ENCODE results near the gene BRICD5.

Gene BRICD5

GRCh38 chr16:2237493-2238149, 27.0 kb upstream of the BRICD5 start:
- no peak for DNase-seq (ENCODE audit: low read depth in 2 of 2)

DNA sequence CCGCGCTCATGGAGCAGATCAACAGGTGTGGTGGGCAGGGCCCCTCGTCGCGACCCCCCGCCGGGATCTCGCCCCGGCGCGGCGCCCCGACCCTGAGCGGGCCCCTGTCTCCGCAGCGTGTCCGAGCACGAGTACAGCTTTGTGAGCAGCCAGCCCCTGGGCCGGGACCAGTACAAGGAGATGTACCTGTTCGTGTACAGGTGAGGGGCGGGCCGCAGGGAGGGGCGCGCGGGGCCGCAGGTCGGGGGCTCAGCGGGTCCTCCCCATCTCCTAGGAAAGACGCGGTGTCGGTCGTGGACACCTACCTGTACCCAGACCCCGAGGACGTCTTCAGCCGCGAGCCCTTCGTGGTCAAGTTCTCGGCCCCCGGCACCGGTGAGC, 26.4 kb upstream of the BRICD5 start:
- DNase-seq (ENCODE audit: low read depth in 2 of 2): no peak

DNA sequence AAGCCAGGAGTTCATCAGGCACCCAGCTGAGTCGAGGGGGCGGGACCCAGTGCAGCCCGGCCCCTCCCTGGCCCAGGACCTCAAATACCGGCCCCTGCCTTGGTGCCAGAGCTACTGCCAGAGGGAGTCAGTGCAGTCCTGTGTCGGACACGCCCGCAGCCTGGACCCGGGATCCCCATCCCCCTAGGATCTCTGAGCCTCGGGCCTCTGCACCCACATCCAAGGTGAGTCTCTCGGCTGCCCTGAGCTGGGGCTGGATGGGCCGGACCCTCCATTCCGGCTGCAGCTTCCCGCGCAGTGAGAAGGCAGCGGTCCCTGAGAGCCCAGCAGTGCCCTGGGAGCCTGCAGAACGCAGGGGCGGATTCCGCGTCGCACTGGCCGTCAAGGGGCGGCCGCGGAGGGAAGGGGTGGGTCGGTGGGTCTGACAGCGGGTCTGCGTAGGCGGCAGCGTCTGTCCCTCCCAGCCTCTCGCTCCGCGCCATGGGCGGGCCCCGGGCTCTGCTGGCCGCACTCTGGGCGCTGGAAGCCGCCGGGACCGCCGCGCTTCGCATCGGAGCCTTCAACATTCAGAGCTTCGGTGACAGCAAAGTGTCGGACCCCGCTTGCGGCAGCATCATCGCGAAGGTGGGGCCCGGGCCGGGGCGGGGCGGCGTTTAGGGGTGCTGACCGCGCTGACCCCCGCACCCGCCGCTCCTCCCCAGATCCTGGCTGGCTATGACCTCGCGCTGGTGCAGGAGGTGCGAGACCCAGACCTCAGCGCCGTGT, 25.9 kb upstream of the BRICD5 start, which contains the start of gene DNASE1L2:
Gene DNASE1L2, plus strand, starts transcription at position 108 of the 765 bp plus-strand sequence. Its CDS starts 373 bp downstream, at position 481.
- no peak for DNase-seq (ENCODE audit: low read depth in 2 of 2)

DNA sequence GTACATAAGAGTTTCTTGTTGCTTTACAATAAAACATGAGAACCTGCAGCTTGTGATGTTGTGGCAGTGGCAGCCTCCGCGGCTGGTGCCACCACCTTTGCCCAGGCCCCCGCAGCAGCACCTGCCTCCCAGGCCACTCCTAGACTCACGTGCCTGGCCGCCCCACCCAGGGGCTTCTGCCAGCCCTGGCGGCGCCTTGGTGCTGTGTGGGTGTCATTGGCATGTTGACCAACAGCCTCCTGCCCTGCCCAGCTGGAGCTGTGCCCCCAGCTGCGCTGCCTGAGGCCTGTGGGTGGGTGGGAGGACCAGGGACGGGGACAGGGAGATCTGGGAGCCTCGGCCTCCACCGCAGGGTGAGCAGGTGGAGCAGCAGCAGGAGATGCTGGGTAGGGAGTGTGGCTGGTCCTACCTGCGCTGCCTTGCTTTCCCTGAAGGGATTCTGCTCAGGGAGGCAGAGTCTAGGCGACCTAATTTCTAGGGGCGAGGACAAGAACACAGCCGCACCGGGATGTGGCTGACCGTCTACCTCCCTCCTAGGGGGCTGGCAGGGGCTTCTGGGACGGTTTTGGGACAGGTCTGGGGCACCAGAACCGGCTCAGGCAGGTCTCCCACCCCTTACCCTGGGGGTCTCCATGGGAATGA, 25.2 kb upstream of the BRICD5 start:
- DNase-seq (ENCODE audit: low read depth in 2 of 2): no peak

DNA sequence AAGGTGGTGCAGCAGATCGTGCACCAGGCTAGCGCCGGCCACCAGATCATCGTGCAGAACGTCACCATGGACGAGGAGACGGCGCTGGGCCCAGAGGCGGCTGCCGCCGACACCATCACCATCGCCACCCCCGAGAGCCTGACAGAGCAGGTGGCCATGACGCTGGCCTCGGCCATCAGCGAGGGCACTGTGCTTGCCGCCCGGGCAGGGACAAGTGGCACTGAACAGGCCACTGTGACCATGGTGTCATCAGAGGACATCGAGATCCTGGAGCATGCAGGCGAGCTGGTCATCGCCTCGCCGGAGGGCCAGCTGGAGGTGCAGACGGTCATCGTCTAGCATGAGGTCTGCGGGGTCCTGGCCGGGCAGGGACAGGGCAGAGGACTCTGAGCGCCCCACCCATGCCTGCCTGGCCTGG, 24.6 kb upstream of the BRICD5 start:
- DNase-seq (ENCODE audit: low read depth in 2 of 2): no peak

- DNase-seq (ENCODE audit: low read depth in 2 of 2): no peak
Observed at GRCh38 chr16:2234813-2235170, 24.1 kb upstream of the BRICD5 start.

DNA sequence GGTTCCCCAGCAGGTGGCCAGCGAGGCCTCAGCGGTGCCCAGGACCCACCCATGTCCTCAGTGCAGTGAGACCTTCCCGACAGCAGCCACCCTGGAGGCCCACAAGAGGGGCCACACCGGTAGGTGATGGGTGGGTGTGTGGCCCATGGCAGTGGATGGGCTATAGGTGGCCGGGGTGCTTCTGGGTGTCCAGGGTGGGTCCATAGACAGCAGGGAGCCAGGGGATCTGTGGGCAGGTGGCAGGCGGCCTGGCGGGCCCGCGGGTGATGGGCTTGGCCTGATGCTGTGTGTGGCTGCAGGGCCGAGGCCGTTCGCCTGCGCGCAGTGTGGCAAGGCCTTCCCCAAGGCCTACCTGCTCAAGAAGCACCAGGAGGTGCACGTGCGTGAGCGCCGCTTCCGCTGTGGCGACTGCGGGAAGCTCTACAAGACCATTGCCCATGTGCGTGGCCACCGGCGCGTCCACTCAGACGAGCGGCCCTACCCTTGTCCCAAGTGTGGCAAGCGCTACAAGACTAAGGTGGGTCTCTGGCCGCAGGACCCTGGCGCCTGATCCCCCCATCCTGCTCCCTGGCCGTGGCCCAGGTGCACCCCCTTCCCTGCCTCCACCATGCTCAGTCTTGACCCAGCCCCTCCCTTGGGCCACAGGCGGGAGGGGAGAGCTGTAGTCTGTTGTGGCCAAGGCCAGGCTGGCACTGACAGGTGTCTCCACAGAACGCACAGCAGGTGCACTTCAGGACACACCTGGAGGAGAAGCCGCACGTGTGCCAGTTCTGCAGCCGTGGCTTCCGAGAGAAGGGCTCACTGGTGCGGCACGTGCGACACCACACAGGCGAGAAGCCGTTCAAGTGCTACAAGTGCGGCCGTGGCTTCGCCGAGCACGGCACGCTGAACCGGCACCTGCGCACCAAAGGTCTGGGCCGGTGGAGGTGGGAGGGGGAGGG, 23.5 kb upstream of the BRICD5 start:
- DNase-seq (ENCODE audit: low read depth in 2 of 2): no peak

GRCh38 chr16:2233046-2233775, 22.5 kb upstream of the BRICD5 start:
- DNase-seq (ENCODE audit: low read depth in 2 of 2): no peak

GRCh38 chr16:2232094-2232990, 21.7 kb upstream of the BRICD5 start:
- DNase-seq (ENCODE audit: low read depth in 2 of 2): no peak

DNA sequence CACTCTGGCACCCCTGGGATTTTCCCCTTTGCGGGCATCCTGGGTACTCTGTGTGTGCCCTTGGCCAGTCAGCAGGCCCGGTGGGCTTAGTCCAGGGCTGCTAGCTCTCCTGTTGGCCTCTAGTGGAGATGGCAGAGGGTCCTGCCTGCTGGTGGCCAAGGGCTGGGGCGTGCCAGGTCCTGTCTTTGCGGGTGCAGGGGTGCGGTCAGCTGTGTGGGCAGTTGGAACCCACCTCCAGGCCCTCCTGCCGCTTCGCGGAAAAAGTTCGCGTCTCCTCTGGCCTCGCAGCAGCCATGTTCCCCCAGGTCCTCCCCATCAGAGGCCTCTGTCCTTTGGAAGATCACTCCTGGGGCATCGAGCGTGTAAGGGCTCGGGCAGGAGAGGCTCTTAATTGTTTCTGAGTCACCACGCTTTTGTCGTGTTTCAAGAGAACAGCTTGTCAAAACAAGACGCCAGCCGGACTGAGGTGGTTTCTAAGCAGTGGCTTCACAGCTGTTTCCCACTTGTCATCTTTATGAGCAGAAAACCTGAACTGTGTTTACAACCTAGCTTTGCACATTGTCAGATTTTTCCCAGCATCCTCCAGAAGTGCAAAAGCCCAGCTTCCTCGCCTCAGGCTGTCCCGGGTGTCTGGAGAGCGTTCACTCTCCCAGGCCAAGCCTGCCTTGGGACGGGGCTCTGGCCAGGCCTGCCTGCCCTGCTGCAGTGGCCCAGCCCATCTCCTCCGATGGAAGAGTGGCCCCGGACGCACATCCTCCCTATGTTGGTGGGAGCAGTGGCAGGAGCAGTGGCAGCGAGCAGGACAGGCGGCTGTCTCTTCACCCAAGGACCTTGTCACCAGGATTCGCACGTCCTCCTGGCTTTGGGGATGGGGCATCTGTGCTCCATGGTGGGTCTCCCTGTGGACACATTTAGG, 20.6 kb upstream of the BRICD5 start:
- DNase-seq (ENCODE audit: low read depth in 2 of 2): no peak

DNA sequence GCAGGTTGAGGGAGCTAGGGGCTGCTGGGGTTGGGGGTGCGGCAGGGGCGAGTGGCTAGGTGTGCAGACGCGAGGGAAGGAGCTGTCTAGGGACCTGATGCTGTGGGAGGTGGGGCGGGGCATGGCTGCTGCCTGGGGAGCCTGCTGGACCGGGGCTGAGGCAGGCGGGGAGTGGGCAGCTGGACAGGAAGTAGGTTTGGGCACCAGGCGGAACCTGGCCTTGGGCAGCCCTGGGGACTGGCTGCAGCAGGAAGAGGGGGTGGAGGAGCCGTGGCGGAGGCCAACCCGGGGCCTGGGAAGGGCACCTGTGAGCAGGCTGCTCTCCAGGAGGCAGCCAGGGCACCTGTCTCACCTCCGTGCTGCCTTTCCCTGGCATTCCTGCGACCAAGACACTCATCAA, 19.7 kb upstream of the BRICD5 start:
- no peak for DNase-seq (ENCODE audit: low read depth in 2 of 2)

GRCh38 chr16:2229632-2230250, 19.1 kb upstream of the BRICD5 start:
- no peak for DNase-seq (ENCODE audit: low read depth in 2 of 2)

DNA sequence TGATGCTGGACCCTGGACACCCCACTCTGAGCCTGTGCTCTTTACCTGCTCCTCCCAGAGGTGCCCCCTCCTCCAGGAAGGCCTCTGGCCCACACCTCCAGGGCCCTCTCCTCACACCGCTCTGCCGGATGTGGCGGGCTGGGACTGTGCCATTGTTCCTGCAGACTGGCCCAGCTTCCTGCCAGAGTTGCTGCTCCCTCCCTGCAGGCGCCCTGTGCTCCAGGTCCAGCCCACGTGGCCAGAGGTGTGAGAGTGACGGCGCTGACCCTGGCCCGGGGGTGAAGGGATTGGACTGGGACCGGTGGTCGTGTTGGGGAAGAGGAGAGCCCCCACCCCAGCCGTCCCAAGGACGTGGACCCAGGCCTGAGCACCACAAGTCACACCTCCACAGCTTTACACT, 18.4 kb upstream of the BRICD5 start:
- no peak for DNase-seq (ENCODE audit: low read depth in 2 of 2)

- no peak for DNase-seq (ENCODE audit: low read depth in 2 of 2)
Observed at GRCh38 chr16:2228161-2228824, 17.6 kb upstream of the BRICD5 start.

- no peak for DNase-seq (ENCODE audit: low read depth in 2 of 2)
Observed at GRCh38 chr16:2226918-2227317, 16.3 kb upstream of the BRICD5 start.

DNA sequence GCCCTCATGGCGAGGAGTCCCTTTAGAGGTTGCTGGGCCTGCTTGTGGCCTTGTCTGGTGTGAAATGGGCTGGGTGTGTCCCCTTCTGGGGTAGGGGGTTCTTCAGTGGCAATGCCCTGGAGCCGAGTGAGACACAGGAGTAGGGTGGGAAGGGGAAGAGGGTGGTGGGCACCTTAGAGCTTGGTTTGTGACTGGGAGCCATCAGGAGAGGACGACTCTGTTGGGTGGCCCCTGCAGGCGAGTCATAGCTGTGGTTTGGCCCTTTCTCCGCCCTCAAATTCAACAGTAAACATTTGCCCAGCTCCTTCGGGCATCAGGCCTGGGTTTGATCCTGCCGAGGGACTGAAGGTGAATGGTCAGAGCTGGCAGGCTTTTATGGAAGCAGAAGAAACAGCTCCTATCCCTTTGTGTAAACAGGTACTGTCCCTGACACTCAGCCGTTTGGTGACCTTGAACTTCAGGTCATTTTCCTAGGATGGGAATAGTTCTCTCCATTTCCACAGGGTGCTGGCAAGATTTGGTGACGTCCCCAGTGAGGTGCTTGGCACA, 15.7 kb upstream of the BRICD5 start:
- no peak for DNase-seq (ENCODE audit: low read depth in 2 of 2)

GRCh38 chr16:2223942-2224486, 13.4 kb upstream of the BRICD5 start:
- DNase-seq (ENCODE audit: low read depth in 2 of 2): no peak

Measured in fibroblast of skin of left quadriceps (primary cell).